CD4-positive, alpha-beta T cell treated with Interleukin-2 at 100 ng/mL for 4 hours (primary cell): ENCODE data around the gene MRPL37.
"Not testable (repeated sequence)": the region's sequence is repeated elsewhere in the genome, so short reads cannot be mapped to it uniquely, and the experiment has no call there.

Source experiments
- DNase-seq: peaks from one replicate; pipeline ENCODE4 v3.0.0-alpha.2; 2020; ENCODE audit warnings: low spot score

MRPL37 gene

GRCh38 chr1:54172614-54173599 lies 27.1 kb upstream of the MRPL37 start:
- DNase-seq = no peak

DNA sequence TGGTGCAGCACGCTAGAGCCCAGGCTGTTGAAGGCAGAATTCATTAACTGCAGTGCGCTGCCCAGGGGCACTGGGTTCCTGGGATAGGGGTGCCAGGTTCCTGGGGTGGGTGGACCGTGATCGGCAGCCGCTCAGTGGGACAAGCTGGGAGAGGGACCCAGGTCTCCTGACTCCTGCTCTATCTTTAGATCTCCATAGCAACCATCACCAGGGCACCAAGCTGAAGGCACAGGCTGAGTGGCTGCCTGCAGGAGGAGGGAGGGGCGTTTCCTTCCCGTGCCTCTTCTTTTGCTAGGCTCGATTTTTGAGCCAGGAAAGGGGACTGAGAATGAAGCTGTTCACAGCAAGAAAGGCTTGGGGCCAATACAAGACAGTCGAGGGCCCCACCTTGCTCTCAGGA lies 26.3 kb upstream of the MRPL37 start:
- DNase-seq = no peak

DNA sequence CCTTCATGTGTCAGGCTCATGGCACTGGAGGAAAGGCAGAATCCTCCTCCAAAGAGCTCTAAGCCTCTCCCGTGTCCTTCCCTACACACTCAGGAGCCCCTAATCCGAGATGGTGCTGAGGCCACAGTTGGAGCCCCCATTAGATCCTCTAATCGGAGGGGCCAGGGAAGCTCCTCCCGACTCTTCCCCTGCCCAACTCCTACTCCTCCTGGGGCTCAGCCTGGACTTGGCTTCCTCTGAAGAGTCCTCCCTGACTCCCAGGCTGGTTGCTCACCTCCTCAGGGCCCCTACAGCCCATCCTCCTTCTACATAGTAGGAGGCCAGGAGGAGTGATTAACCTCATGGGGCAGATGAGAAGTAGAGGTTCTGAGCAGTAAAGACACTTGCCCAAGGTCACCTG lies 25.9 kb upstream of the MRPL37 start:
- no peak for DNase-seq

GRCh38 chr1:54176621-54177327 lies 23.2 kb upstream of the MRPL37 start:
- no peak for DNase-seq

- no peak for DNase-seq
Measured at GRCh38 chr1:54177726-54178125, 22.2 kb upstream of the MRPL37 start.

GRCh38 chr1:54178296-54179070 lies 21.5 kb upstream of the MRPL37 start:
- DNase-seq = no peak

GRCh38 chr1:54180701-54181360 lies 19.1 kb upstream of the MRPL37 start:
- no peak for DNase-seq

GRCh38 chr1:54186056-54186455 lies 13.9 kb upstream of the MRPL37 start:
- no peak for DNase-seq

DNA sequence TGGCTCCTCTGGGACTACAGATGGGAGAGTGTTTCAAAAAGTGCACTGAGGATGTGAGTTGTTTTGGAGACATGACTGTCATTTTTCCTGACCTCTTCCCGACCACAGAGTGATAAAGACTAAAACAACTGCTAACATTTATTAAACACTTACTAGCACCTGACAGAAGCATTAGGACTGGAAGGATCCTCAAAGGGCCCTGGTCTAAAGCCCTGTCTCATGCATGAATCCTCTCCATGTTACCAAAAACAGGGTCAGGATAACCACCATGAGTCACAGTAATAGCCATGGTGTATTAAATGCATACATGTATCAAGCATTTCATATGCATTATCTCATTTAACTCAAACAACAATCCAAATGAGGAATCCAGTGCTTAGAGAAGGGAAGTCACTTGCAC lies 11.7 kb upstream of the MRPL37 start:
- no peak for DNase-seq

- no peak for DNase-seq
Measured at GRCh38 chr1:54190526-54190925, 9.4 kb upstream of the MRPL37 start.

- DNase-seq = no peak
Measured at GRCh38 chr1:54191525-54191924, 8.4 kb upstream of the MRPL37 start.

DNA sequence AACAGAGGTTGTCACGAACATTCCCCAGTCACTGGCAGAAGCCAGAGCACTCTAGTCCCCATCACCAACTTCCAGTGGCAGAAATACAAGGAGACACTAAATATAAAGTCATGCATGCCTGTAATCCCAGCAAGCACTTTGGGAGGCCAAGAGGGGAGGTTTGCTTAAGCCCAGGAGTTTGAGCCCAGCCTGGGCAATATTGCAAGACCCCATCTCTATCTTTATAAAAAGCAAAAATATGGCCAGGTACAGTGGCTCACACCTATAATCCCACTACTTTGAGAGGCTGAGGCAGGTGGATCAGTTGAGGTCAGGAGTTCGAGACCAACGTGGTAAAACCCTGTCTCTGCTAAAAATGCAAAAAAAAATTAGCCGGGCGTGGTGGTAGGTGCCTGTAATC lies 6.5 kb upstream of the MRPL37 start:
- no peak for DNase-seq

- DNase-seq = no peak
Measured at GRCh38 chr1:54199151-54199764, 709 bp upstream of the MRPL37 start.

- DNase-seq = no peak
Measured at GRCh38 chr1:54200519-54200997, 591 bp downstream of the MRPL37 start.

DNA sequence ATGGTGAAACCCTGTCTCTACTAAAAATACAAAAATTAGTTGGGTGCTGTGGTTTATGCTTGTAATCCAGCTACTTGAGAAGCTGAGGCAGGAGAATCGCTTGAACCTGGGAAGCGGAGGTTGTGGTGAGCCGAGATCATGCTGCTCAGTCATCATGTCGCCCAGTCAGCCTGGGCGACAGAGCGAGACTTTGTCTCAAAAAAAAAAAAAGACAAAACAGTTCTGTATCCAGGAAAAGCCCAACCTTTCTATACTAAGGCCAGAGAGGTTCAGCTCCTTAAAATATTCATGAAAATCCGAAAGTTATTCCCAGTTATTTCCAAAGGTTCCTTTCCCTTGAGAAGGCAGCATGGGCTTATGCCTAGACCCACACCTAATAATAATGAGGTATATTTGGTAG lies 4.2 kb downstream of the MRPL37 start:
- DNase-seq = no peak

DNA sequence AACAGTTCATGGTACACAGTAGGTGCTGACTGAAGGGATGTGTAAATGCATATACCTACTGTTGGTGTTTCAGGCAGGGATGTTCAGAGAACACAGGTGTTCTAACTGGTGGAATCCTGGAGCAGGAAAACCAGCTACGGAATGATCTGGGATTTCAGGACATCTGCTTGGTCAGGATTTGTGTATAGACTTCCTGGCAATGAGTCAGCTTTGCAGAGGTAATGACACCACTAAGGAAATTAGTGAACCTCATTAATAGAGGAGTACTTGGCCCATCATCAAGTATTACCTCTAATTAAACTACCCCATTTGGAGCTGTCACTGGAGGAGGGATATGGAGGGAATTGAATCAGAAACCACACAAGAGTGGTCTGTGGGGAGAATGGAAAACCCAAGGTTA lies 7.3 kb downstream of the MRPL37 start:
- DNase-seq = no peak

- not testable (repeated sequence) for DNase-seq
Measured at GRCh38 chr1:54207896-54208295, 7.9 kb downstream of the MRPL37 start.

GRCh38 chr1:54212872-54213271 lies 12.9 kb downstream of the MRPL37 start:
- DNase-seq = no peak

DNA sequence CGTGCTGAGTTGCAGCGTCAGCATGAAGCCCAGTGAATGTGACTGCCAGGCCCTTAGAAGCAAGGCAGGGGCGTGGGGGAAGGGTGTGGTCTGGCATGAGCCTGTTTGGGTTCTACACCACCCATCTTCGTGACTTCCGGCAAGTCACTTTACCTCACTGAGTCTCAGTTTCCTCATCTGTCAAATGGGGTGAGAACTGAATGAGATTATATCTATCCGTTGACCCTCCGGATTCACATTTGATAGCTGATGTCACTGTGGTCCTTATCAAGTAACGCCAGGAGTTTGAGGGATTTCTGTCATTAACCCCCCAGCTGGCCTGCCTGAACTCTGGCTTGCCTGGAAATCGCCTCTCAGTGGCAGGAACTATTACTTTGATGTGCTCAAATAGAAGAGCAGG lies 15.6 kb downstream of the MRPL37 start:
- no peak for DNase-seq

DNA sequence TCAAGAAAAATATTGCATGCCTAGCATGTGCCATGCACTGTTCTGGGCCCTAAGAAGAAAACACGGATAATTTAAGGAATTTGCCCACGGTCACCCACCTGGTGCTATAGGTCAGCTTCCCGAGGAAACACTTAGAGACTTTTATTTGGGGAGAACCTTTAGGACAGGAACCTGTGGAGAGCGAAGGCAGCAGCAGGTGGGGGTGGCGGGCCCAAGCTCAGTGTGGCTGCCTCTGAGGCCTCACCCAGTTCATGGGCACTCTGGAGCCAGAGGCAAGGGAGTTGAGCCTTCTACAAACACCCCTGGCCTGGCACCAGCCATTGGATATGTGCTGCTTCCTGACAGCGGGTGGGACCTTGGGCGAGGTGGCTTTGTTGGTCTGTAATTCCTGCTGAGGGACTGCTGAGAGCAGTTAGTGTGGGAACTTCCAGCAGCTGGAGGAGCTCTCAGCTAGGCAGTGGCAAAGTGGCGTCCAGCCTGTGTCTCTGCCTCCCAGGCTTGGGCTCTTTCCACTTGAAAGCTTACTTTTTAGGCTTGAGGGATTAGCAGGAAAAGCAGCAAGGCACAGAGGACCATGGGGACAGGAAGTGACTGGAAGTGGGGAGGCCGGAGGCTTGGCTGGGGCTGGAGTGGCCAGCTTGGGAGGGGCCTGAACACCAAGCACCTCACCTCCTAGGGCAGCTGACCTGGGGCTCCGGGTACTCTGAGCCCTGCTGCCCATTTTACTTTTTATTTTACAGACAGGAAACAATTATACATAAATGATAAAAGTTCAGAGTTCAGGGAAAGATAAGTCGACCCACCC lies 19.1 kb downstream of the MRPL37 start:
- no peak for DNase-seq

DNA sequence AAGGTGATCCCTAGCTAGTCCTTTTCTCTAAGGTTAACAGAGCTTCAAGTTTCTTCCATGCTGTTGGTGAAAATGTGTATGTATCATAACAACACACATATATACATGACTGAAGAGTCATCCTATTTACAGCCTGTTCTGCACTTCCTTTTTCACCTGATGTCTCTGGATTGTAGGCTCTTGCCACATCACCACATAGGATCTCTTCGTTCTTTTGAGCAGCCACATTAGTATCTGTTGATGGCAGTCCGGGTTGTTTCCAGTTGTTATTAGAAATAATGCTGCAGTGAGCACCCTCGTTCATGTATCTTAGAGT lies 19.7 kb downstream of the MRPL37 start:
- DNase-seq = no peak
